ENCODE data around the gene ST8SIA1. TPM values are rescaled to one million over a fixed set of nuclear protein-coding genes. Genes with fewer than 3 reads are reported as not detected.

The ST8SIA1 gene
- polyA plus RNA-seq, 3 donors, result 0.10 to 8.9 (median 1.2) TPM

GRCh38 chr12:22256605-22257004 is 77.9 kb downstream of the ST8SIA1 start:
- H3K27ac ChIP-seq (ENCODE audit: low read depth, low read length), result no peak overlapping the region

GRCh38 chr12:22256041-22256441 is 78.5 kb downstream of the ST8SIA1 start:
- WGBS, 3 donors, result 66 to 77% (median 73%) methylated on average over 7 of the region's 7 CpGs
- no peak overlapping the region for H3K27ac ChIP-seq (ENCODE audit: low read depth, low read length)

More at GRCh38 chr12:22256605-22257004, 77.9 kb downstream of the ST8SIA1 start:
- WGBS, 3 donors, result 39 to 56% (median 42%) methylated on average over 1 of the region's 1 CpG

GRCh38 chr12:22255097-22255496 is 79.4 kb downstream of the ST8SIA1 start:
- 46 to 74% (median 74%) methylated on average over 11 of the region's 11 CpGs for WGBS, 3 donors
- H3K27ac ChIP-seq (ENCODE audit: low read depth, low read length), result no peak overlapping the region

- 60 to 85% (median 79%) methylated on average over 7 of the region's 7 CpGs for WGBS, 3 donors
- no peak overlapping the region for H3K27ac ChIP-seq (ENCODE audit: low read depth, low read length)
Observed at GRCh38 chr12:22254478-22254877, 80.0 kb downstream of the ST8SIA1 start.

GRCh38 chr12:22252057-22252456 is 82.5 kb downstream of the ST8SIA1 start:
- 68 to 93% (median 83%) methylated on average over 3 of the region's 3 CpGs for WGBS, 3 donors
- H3K27ac ChIP-seq (ENCODE audit: low read depth, low read length), result no peak overlapping the region

GRCh38 chr12:22250762-22251161 is 83.7 kb downstream of the ST8SIA1 start:
- 54 to 63% (median 60%) methylated on average over 2 of the region's 2 CpGs for WGBS, 3 donors
- no peak overlapping the region for H3K27ac ChIP-seq (ENCODE audit: low read depth, low read length)

GRCh38 chr12:22248571-22249115 is 85.9 kb downstream of the ST8SIA1 start:
- WGBS, 3 donors, result 45 to 73% (median 72%) methylated on average over 3 of the region's 3 CpGs
- no peak overlapping the region for H3K27ac ChIP-seq (ENCODE audit: low read depth, low read length)

GRCh38 chr12:22248121-22248520 is 86.4 kb downstream of the ST8SIA1 start:
- 69 to 72% (median 72%) methylated on average over 6 of the region's 6 CpGs for WGBS, 3 donors
- H3K27ac ChIP-seq (ENCODE audit: low read depth, low read length), result no peak overlapping the region

GRCh38 chr12:22246217-22246846 is 88.2 kb downstream of the ST8SIA1 start:
- H3K27ac ChIP-seq (ENCODE audit: low read depth, low read length), result no peak overlapping the region
- WGBS, 3 donors, result 75 to 91% (median 86%) methylated on average over 9 of the region's 9 CpGs

- H3K27ac ChIP-seq (ENCODE audit: low read depth, low read length), result no peak overlapping the region
Observed at GRCh38 chr12:22242726-22243125, 91.8 kb downstream of the ST8SIA1 start.

GRCh38 chr12:22238211-22238610 is 96.3 kb downstream of the ST8SIA1 start:
- WGBS, 3 donors, result 71 to 77% (median 74%) methylated on average over 3 of the region's 3 CpGs
- H3K27ac ChIP-seq (ENCODE audit: low read depth, low read length), result no peak overlapping the region

- no peak overlapping the region for H3K27ac ChIP-seq (ENCODE audit: low read depth, low read length)
Observed at GRCh38 chr12:22234561-22234960, 99.9 kb downstream of the ST8SIA1 start.

GRCh38 chr12:22231836-22232235 is 102.7 kb downstream of the ST8SIA1 start:
- H3K27ac ChIP-seq (ENCODE audit: low read depth, low read length), result no peak overlapping the region
- WGBS, 3 donors, result 36 to 51% (median 43%) methylated on average over 1 of the region's 1 CpG

GRCh38 chr12:22231078-22231477 is 103.4 kb downstream of the ST8SIA1 start:
- WGBS, 3 donors, result 92 to 94% (median 94%) methylated on average over 2 of the region's 2 CpGs
- H3K27ac ChIP-seq (ENCODE audit: low read depth, low read length), result no peak overlapping the region

GRCh38 chr12:22230280-22230794 is 104.2 kb downstream of the ST8SIA1 start:
- WGBS, 3 donors, result 44 to 60% (median 47%) methylated on average over 2 of the region's 2 CpGs
- H3K27ac ChIP-seq (ENCODE audit: low read depth, low read length), result no peak overlapping the region

GRCh38 chr12:22229652-22230279 is 104.7 kb downstream of the ST8SIA1 start:
- no peak overlapping the region for H3K27ac ChIP-seq (ENCODE audit: low read depth, low read length)
- 22 to 73% (median 73%) methylated on average over 2 of the region's 2 CpGs for WGBS, 3 donors

GRCh38 chr12:22228022-22228875 is 106.3 kb downstream of the ST8SIA1 start:
- WGBS, 3 donors, result 71 to 85% (median 75%) methylated on average over 2 of the region's 2 CpGs
- H3K27ac ChIP-seq (ENCODE audit: low read depth, low read length), result no peak overlapping the region

GRCh38 chr12:22223356-22223755 is 111.2 kb downstream of the ST8SIA1 start:
- H3K27ac ChIP-seq (ENCODE audit: low read depth, low read length), result no peak overlapping the region
- WGBS, 3 donors, result 49 to 83% (median 81%) methylated on average over 4 of the region's 4 CpGs

- H3K27ac ChIP-seq (ENCODE audit: low read depth, low read length), result no peak overlapping the region
- 86 to 97% (median 94%) methylated on average over 1 of the region's 1 CpG for WGBS, 3 donors
Observed at GRCh38 chr12:22217556-22217955, 117.0 kb downstream of the ST8SIA1 start.
